C4-2B (cell line): ENCODE measurements around the gene TPT1.

ENCODE experiments used
- ZFX ChIP-seq: fragments of 450-650 bp; IDR thresholded peaks from 2 replicates; pipeline ENCODE4 v1.6.1; 2017
- TF ChIP-seq, protein P1 (sequence below): fragments of 450-650 bp; conservative IDR thresholded peaks from 2 replicates; pipeline ENCODE4 v1.5.1; 2017; ENCODE audit warnings: mild to moderate bottlenecking

DNA sequence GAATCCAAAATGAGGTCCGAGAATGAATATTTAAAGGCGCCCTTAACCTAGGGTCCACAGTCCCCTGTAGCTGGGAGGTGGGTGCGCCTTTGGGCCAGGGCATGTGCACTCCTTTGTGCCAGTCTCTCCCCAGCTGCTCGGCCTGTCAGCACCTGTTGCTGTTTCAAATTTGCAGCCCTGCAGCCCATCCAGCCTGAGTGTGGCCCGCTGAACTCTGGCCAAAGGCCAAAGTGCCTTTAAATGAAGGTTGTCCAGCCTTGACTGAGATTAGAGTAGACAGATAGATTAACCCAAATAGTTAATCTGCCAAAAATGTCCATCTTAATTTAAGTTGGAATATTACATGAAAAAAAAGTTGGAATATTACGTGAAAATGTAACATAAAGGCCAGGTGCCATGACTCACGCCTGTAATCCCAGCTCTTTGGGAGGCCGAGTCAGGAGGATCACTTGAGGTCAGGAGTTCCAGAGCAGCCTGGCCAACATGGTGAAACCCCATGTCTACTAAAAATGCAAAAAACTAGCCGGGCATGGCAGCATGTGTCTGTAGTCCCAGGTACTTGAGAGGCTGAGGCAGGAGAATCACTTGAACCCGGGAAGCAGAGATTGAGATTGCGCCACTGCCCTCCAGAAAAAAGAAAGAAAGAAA is 25.3 kb downstream of the TPT1 start:
- TF ChIP-seq, protein P1, sequence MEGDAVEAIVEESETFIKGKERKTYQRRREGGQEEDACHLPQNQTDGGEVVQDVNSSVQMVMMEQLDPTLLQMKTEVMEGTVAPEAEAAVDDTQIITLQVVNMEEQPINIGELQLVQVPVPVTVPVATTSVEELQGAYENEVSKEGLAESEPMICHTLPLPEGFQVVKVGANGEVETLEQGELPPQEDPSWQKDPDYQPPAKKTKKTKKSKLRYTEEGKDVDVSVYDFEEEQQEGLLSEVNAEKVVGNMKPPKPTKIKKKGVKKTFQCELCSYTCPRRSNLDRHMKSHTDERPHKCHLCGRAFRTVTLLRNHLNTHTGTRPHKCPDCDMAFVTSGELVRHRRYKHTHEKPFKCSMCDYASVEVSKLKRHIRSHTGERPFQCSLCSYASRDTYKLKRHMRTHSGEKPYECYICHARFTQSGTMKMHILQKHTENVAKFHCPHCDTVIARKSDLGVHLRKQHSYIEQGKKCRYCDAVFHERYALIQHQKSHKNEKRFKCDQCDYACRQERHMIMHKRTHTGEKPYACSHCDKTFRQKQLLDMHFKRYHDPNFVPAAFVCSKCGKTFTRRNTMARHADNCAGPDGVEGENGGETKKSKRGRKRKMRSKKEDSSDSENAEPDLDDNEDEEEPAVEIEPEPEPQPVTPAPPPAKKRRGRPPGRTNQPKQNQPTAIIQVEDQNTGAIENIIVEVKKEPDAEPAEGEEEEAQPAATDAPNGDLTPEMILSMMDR: no peak
- TF ChIP-seq ZFX: no peak
